Fibroblast of the aortic adventitia (primary cell): ENCODE results near the gene AARS2. TPM values are rescaled to one million over a fixed set of nuclear protein-coding genes. Genes with fewer than 3 reads are reported as not detected.

ENCODE experiments used
- DNase-seq: peaks from one replicate; pipeline ENCODE4 v3.0.0-alpha.2; 2010; ENCODE audit warnings: low read depth
- H3K4me3 ChIP-seq: 2 replicates; pipeline ENCODE4 v1.5.1; 2011; ENCODE audit warnings: low read depth, mild to moderate bottlenecking, control low read depth, low read length, moderate library complexity
- total RNA-seq: library from RNA; depleted of rRNA; stranded (reverse); fragments of >200 nt; gene quantifications from 2 replicates; pipeline ENCODE4 v1.2.3, GENCODE V29; 2012; ENCODE audit warnings: low replicate concordance
- TF ChIP-seq, protein P1 (sequence below): IDR thresholded peaks from 2 replicates; pipeline ENCODE4 v1.5.1; 2011; ENCODE audit warnings: mild to moderate bottlenecking, low read length, control low read depth, inconsistent platforms; ENCODE audit not compliant: insufficient read depth

Gene AARS2
- total RNA-seq, 1 donor: 12.7 TPM

DNA sequence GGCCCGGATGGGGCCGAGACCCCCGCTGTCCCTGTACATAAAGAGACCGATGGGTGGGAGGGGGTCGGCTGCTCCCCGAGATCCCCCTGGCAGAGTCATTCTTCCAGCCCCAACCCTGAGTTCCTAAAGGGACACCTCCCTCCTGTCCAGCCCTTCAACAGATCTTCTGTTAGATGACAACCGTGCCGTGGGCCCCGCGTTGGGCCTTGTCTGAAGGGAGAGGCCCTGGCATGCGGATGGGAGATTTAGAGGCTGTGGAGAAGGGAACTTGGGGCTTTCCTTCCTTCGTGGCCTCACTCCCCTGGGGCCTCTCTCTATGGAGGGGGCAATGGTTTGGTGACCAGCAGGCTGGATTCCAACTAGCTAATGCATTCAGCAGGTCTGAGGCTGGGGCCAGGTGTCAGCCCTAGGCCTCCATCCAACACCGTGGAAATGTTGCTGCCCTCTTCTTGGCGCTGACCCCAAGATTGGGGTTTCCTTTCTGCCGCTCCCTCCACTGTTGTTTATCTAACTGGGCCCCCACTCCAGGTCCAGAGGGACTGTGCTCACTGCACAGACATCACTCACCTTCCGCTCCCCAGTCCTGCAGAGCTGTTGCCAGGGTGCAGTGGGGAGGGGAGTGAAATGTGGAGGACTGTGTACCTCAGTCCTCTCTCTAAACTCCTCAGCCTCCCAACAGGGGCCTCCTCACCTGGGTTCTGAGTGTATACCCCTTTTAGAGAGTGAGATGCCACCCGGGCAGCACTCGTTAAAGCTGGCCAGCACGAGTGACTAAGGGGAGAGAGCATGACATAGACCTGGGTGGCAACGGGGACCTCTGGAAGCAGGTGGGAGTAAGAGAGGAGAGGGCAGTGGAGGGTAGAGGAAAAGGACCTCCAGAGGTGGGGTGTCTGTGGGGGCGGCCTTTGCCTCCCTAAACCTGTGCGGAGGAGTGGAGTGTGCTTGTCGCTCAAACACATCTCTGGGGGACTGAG, 36.2 kb downstream of the AARS2 start:
- no peak for DNase-seq
- TF ChIP-seq, protein P1, sequence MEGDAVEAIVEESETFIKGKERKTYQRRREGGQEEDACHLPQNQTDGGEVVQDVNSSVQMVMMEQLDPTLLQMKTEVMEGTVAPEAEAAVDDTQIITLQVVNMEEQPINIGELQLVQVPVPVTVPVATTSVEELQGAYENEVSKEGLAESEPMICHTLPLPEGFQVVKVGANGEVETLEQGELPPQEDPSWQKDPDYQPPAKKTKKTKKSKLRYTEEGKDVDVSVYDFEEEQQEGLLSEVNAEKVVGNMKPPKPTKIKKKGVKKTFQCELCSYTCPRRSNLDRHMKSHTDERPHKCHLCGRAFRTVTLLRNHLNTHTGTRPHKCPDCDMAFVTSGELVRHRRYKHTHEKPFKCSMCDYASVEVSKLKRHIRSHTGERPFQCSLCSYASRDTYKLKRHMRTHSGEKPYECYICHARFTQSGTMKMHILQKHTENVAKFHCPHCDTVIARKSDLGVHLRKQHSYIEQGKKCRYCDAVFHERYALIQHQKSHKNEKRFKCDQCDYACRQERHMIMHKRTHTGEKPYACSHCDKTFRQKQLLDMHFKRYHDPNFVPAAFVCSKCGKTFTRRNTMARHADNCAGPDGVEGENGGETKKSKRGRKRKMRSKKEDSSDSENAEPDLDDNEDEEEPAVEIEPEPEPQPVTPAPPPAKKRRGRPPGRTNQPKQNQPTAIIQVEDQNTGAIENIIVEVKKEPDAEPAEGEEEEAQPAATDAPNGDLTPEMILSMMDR: no peak
- no peak overlapping the region for H3K4me3 ChIP-seq

- no peak overlapping the region for H3K4me3 ChIP-seq
- DNase-seq: no peak
- TF ChIP-seq, protein P1: no peak
Measured at GRCh38 chr6:44275749-44276648, 37.1 kb downstream of the AARS2 start.

DNA sequence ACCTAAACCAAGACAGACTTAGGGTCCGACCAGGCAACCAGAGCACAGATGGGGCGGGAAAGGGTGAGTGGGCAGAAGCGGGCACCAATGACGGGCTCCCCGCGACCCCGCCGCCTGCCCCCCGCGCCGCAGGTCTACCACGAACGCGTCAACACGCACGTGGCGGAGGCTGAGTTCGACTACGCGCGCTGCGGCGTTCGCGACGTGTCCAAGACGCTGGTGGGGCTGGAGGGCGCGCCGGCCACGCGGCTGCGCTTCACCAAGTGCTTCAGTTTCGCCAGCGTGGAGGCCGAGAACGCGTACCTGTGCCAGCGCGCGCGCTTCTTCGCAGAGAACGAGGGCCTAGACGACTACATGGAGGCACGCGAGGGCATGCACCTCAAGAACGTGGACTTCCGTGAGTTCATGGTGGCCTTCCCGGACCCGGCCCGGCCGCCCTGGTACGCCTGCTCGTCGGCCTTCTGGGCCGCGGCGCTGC, 37.8 kb downstream of the AARS2 start:
- TF ChIP-seq, protein P1: no peak
- H3K4me3 ChIP-seq: no peak overlapping the region
- DNase-seq: no peak

GRCh38 chr6:44273617-44274016, 39.5 kb downstream of the AARS2 start:
- H3K4me3 ChIP-seq: no peak overlapping the region
- TF ChIP-seq, protein P1: no peak
- DNase-seq: no peak

DNA sequence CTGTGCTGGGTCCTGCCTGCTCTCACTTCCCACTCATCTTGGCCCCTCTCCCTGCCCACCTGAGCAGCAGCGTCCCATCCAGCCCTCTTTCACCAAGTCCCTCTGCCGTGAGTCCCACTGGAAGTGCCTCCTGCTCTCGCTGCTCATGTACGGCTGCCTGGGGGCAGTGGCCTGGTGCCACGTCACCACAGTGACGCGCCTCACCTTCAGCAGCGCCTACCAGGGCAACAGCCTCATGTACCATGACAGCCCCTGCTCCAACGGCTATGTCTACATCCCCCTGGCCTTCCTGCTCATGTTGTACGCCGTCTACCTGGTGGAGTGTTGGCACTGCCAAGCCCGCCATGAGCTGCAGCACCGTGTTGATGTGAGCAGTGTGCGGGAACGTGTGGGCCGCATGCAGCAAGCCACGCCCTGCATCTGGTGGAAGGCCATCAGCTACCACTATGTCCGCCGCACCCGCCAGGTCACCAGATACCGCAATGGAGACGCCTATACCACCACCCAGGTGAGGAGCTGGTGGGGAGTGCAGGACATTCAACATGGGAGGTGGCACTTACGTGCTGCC, 40.1 kb downstream of the AARS2 start:
- DNase-seq: no peak
- H3K4me3 ChIP-seq: no peak overlapping the region
- TF ChIP-seq, protein P1: no peak

DNA sequence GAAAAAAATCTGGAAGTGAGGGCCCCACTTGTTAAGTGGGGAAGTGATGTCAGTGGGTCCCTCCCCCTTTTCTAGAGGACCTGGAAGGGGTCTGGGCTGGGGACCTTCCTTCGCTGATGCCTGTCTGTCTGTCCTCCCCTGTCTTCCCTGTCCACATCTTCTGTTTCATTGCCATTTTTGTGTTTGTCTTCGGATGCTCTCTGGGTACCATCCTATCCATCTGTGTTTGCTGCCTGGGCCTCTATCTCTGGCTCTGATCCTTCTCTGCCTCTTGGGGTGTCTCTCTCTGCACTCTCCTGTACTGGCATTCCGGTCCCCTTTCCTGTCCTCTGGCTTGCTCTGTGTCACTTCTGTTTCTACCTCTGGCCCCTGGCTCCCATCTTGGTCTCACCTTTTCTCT, 40.6 kb downstream of the AARS2 start:
- no peak for DNase-seq
- TF ChIP-seq, protein P1: no peak
- no peak overlapping the region for H3K4me3 ChIP-seq
